Fibroblast of lung (primary cell): ENCODE data around the gene AMOTL1. TPM values are rescaled to one million over a fixed set of nuclear protein-coding genes. Genes with fewer than 3 reads are reported as not detected.

ENCODE experiments used
- DNase-seq, 2 donors: peaks; one replicate each; pipeline versions ENCODE4 v3.0.0 to v3.0.0-alpha.2; 2010; ENCODE audit warnings: low read depth in 2 of 2
- H2AFZ ChIP-seq: 2 replicates; pipeline ENCODE4 v1.5.1; 2012; ENCODE audit warnings: low read length, control low read depth, inconsistent platforms
- H3K27ac ChIP-seq: 2 replicates; pipeline ENCODE4 v1.5.1; 2011; ENCODE audit warnings: low read length, control low read depth; ENCODE audit not compliant: insufficient read depth
- H3K27me3 ChIP-seq: 2 replicates; pipeline ENCODE4 v1.5.1; 2011; ENCODE audit warnings: mild to moderate bottlenecking, low read length; ENCODE audit not compliant: control insufficient read depth, insufficient read depth
- H3K36me3 ChIP-seq: 2 replicates; pipeline ENCODE4 v1.5.1; 2011; ENCODE audit warnings: low read length; ENCODE audit not compliant: control insufficient read depth, insufficient read depth
- H3K4me1 ChIP-seq: 2 replicates; pipeline ENCODE4 v1.5.1; 2011; ENCODE audit warnings: low read length; ENCODE audit not compliant: control insufficient read depth, insufficient read depth; ENCODE audit errors: extremely low read depth
- H3K4me2 ChIP-seq: 2 replicates; pipeline ENCODE4 v1.5.1; 2011; ENCODE audit warnings: low read length, control low read depth; ENCODE audit not compliant: insufficient read depth; ENCODE audit errors: extremely low read depth
- H3K4me3 ChIP-seq, 4 experiments: fragments of 200-600 bp in 1 of 4; sonication (generic) in 1 of 4; replicated peaks in 1 of 4; 2 replicates each; pipeline ENCODE4 v1.5.1; 2011 to 2016; ENCODE audit warnings: low read length in 4 of 4, low read depth in 3 of 4, mild to moderate bottlenecking in 3 of 4, control low read depth in 2 of 4, inconsistent platforms in 1 of 4, mixed read lengths in 1 of 4; ENCODE audit not compliant: insufficient read depth in 1 of 4; ENCODE audit errors: control extremely low read depth in 1 of 4
- H3K79me2 ChIP-seq: 2 replicates; pipeline ENCODE4 v1.5.1; 2012; ENCODE audit warnings: mild to moderate bottlenecking, low read length, inconsistent platforms; ENCODE audit not compliant: control insufficient read depth, insufficient read depth
- H3K9ac ChIP-seq: 2 replicates; pipeline ENCODE4 v1.5.1; 2011; ENCODE audit warnings: mild to moderate bottlenecking, low read length, control low read depth; ENCODE audit not compliant: insufficient read depth
- H3K9me3 ChIP-seq: 2 replicates; pipeline ENCODE4 v1.5.1; 2012; ENCODE audit warnings: low read depth, low read length; ENCODE audit not compliant: control insufficient read depth, insufficient read depth
- H4K20me1 ChIP-seq: 2 replicates; pipeline ENCODE4 v1.5.1; 2011; ENCODE audit warnings: low read length; ENCODE audit not compliant: control insufficient read depth, insufficient read depth; ENCODE audit errors: extremely low read depth
- CTCF ChIP-seq, 2 donors: IDR thresholded peaks in 1 of 2; conservative IDR thresholded peaks in 1 of 2; 1 replicate in 1 of 2; 2 replicates in 1 of 2; pipeline ENCODE4 v1.5.1; 2011 to 2012; ENCODE audit warnings: low read length in 2 of 2, control low read depth in 1 of 2, inconsistent platforms in 1 of 2, low read depth in 1 of 2, mild to moderate bottlenecking in 1 of 2
- EZH2 ChIP-seq: IDR thresholded peaks from 2 replicates; pipeline ENCODE4 v1.5.1; 2012; ENCODE audit warnings: low read length, control low read depth, mild to moderate bottlenecking; ENCODE audit errors: missing control alignments
- polyA plus RNA-seq, 2 donors: library from polyadenylated mRNA; depleted of rRNA in 1 of 2; stranded (reverse) in 1 of 2; unstranded in 1 of 2; fragments of >200 nt; gene quantifications; 2 replicates each; pipeline ENCODE4 v1.2.1, GENCODE V29; 2011 to 2012; ENCODE audit warnings: missing spikeins in 1 of 2
- total RNA-seq: library from RNA; depleted of rRNA; stranded (reverse); fragments of >200 nt; gene quantifications from 2 replicates; pipeline ENCODE4 v1.2.1, GENCODE V29; 2014

Gene AMOTL1
- total and polyA plus RNA-seq, 2 donors (not counting 1 experiment from before 2014, with no cell fraction given) = 38.0 to 63.7 TPM

GRCh38 chr11:94760296-94760695, 7.9 kb upstream of the AMOTL1 start:
- Histone ChIP-seq H3K4me2 (no peak overlapping the region), H3K79me2 (no peaks in the 10 kb centered on the region), H2AFZ (no peak overlapping the region), H3K36me3 (no peaks in the 10 kb centered on the region), H3K9ac (no peak overlapping the region), H3K4me3 (no peak overlapping the region), H3K27me3 (no peaks in the 10 kb centered on the region), H4K20me1 (no peaks in the 10 kb centered on the region), H3K27ac (no peak overlapping the region), H3K9me3 (no peaks in the 10 kb centered on the region), H3K4me1 (no peaks in the 10 kb centered on the region)
- DNase-seq = no peak
- no peak for TF ChIP-seq CTCF (conservative IDR thresholded peaks at IDR 0.05 in 1 of 2, IDR thresholded peaks at IDR 0.05 in 1 of 2; ENCODE audit: low read depth in 1 of 2, low read length in 2 of 2)
- TF ChIP-seq EZH2 = no peak

- no peak overlapping the region for H3K4me2 ChIP-seq
- H3K4me3 ChIP-seq = no peak overlapping the region
- H3K27ac ChIP-seq = no peak overlapping the region
- H3K79me2 ChIP-seq = no peaks in the 10 kb centered on the region
- DNase-seq = no peak
- no peak overlapping the region for H3K9ac ChIP-seq
- H3K36me3 ChIP-seq = no peaks in the 10 kb centered on the region
- H2AFZ ChIP-seq = no peak overlapping the region
- no peaks in the 10 kb centered on the region for H3K9me3 ChIP-seq
- H4K20me1 ChIP-seq = no peaks in the 10 kb centered on the region
- TF ChIP-seq CTCF (conservative IDR thresholded peaks at IDR 0.05 in 1 of 2, IDR thresholded peaks at IDR 0.05 in 1 of 2; ENCODE audit: low read depth in 1 of 2, low read length in 2 of 2) (peak; percentile 14 to 34), EZH2 (no peak)
- H3K27me3 ChIP-seq = no peaks in the 10 kb centered on the region
- no peaks in the 10 kb centered on the region for H3K4me1 ChIP-seq
Observed at GRCh38 chr11:94762208-94762607, 5.9 kb upstream of the AMOTL1 start.

GRCh38 chr11:94762995-94763394, 5.2 kb upstream of the AMOTL1 start:
- Histone ChIP-seq H3K27ac (no peak overlapping the region), H3K4me3 (no peak overlapping the region), H3K9ac (no peak overlapping the region), H3K4me1 (no peaks in the 10 kb centered on the region), H3K27me3 (no peaks in the 10 kb centered on the region), H3K9me3 (no peaks in the 10 kb centered on the region), H2AFZ (no peak overlapping the region), H3K4me2 (no peak overlapping the region), H3K79me2 (no peaks in the 10 kb centered on the region), H3K36me3 (no peaks in the 10 kb centered on the region), H4K20me1 (no peaks in the 10 kb centered on the region)
- TF ChIP-seq EZH2 (no peak), CTCF (conservative IDR thresholded peaks at IDR 0.05 in 1 of 2, IDR thresholded peaks at IDR 0.05 in 1 of 2; ENCODE audit: low read depth in 1 of 2, low read length in 2 of 2) (no peak)
- DNase-seq = no peak
